Suprapubic skin (tissue), 4 donors: Measurements from ENCODE around the gene HECA. TPM values are rescaled to one million over a fixed set of nuclear protein-coding genes. Genes with fewer than 3 reads are reported as not detected.
"Not testable (repeated sequence)": the region's sequence is repeated elsewhere in the genome, so short reads cannot be mapped to it uniquely, and the experiment has no call there.

ENCODE experiments used
- DNase-seq, 2 donors: peaks; one replicate each; pipeline ENCODE4 v3.0.0-alpha.2; 2019; ENCODE audit warnings: low spot score in 2 of 2
- H3K27ac ChIP-seq: fragments of 200-600 bp; sonication (generic); one replicate; pipeline ENCODE4 v1.5.1; 2019
- H3K27me3 ChIP-seq: fragments of 200-600 bp; sonication (generic); one replicate; pipeline ENCODE4 v1.5.1; 2019
- H3K36me3 ChIP-seq: fragments of 200-600 bp; sonication (generic); one replicate; pipeline ENCODE4 v1.5.1; 2019
- H3K4me1 ChIP-seq: fragments of 200-600 bp; sonication (generic); one replicate; pipeline ENCODE4 v1.5.1; 2019
- H3K4me3 ChIP-seq: fragments of 200-600 bp; sonication (generic); one replicate; pipeline ENCODE4 v1.5.1; 2019; ENCODE audit warnings: mild to moderate bottlenecking
- H3K9me3 ChIP-seq: fragments of 200-600 bp; sonication (generic); one replicate; pipeline ENCODE4 v1.5.1; 2019
- CTCF ChIP-seq, 2 donors: fragments of 200-600 bp in 1 of 2; fragments of 450-650 bp in 1 of 2; sonication (generic) in 1 of 2; IDR thresholded peaks; one replicate each; pipeline ENCODE4 v1.5.1; 2016 to 2019; ENCODE audit warnings: antibody characterized with exemption in 2 of 2, mild to moderate bottlenecking in 1 of 2, moderate library complexity in 1 of 2
- EP300 ChIP-seq: sonication (generic); formaldehyde crosslinking; IDR thresholded peaks from one replicate; pipeline ENCODE4 v1.6.1; 2017; ENCODE audit warnings: antibody characterized with exemption
- POLR2A ChIP-seq, 2 donors: fragments of 450-650 bp; IDR thresholded peaks; one replicate each; pipeline ENCODE4 v1.6.1; 2017; ENCODE audit warnings: antibody characterized with exemption in 2 of 2, mild to moderate bottlenecking in 2 of 2, moderate library complexity in 2 of 2
- POLR2AphosphoS5 ChIP-seq, 3 donors: sonication (generic); formaldehyde crosslinking; IDR thresholded peaks; one replicate each; pipeline ENCODE4 v1.6.1; 2017; ENCODE audit warnings: antibody characterized with exemption in 3 of 3
- WGBS: methylation state at CpG from one replicate; pipeline ENCODE4 v1.1.5; 2018; 5-methylcytosine and 5-hydroxymethylcytosine counted together
- total RNA-seq, 4 donors: library from RNA; depleted of rRNA; stranded (reverse); fragments of >200 nt; gene quantifications; one replicate each; pipeline ENCODE4 v1.1.0, GENCODE V29; 2016

The HECA gene
- total RNA-seq, 4 donors from 2014 or later, result 56.7 to 101 (median 67.2) TPM

- no peaks in the 10 kb centered on the region for H3K27me3 ChIP-seq
- DNase-seq, result no peak
- H3K36me3 ChIP-seq, result no peaks in the 10 kb centered on the region
- H3K9me3 ChIP-seq, result peaks cover 5% of the 10 kb centered on the region
- 90% methylated on average over 1 of the region's 1 CpG for WGBS
- H3K27ac ChIP-seq, result no peak overlapping the region
- H3K4me1 ChIP-seq, result no peaks in the 10 kb centered on the region
- TF ChIP-seq EP300, result no peak
- TF ChIP-seq CTCF (IDR thresholded peaks at IDR 0.05), result no peak
- no peak for TF ChIP-seq POLR2AphosphoS5 (IDR thresholded peaks at IDR 0.05)
- TF ChIP-seq POLR2A (IDR thresholded peaks at IDR 0.05), result no peak
- H3K4me3 ChIP-seq, result no peak overlapping the region
These were observed 17.1 kb upstream of the HECA start for GRCh38 chr6:139117734-139118133.

- 82% methylated on average over 3 of the region's 3 CpGs for WGBS
- no peak overlapping the region for H3K4me3 ChIP-seq
- TF ChIP-seq CTCF (IDR thresholded peaks at IDR 0.05) (no peak), POLR2A (IDR thresholded peaks at IDR 0.05) (no peak), EP300 (no peak), POLR2AphosphoS5 (IDR thresholded peaks at IDR 0.05) (no peak)
- no peaks in the 10 kb centered on the region for H3K4me1 ChIP-seq
- no peak overlapping the region for H3K27ac ChIP-seq
- peaks cover 5% of the 10 kb centered on the region for H3K9me3 ChIP-seq
- H3K36me3 ChIP-seq, result no peaks in the 10 kb centered on the region
- H3K27me3 ChIP-seq, result no peaks in the 10 kb centered on the region
- no peak for DNase-seq
These were observed 15.3 kb upstream of the HECA start for GRCh38 chr6:139119552-139119951.

- H3K4me3 ChIP-seq, H3K9me3 ChIP-seq, DNase-seq, H3K27ac ChIP-seq, H3K36me3 ChIP-seq, H3K27me3 ChIP-seq: not testable (repeated sequence)
- peaks cover 12% of the 10 kb centered on the region for H3K4me1 ChIP-seq
- WGBS, result 99% methylated on average over 3 of the region's 3 CpGs
These were observed 12.1 kb upstream of the HECA start for GRCh38 chr6:139122823-139123222.

- H3K27me3 ChIP-seq, result no peaks in the 10 kb centered on the region
- no peaks in the 10 kb centered on the region for H3K9me3 ChIP-seq
- peak overlapping the region; percentile 2 for H3K27ac ChIP-seq
These were observed 9.8 kb upstream of the HECA start for GRCh38 chr6:139124887-139125672.

GRCh38 chr6:139126255-139126654 lies 8.6 kb upstream of the HECA start:
- Histone ChIP-seq H3K4me3 (no peak overlapping the region), H3K9me3 (no peaks in the 10 kb centered on the region), H3K4me1 (peaks cover 12% of the 10 kb centered on the region), H3K27ac (peak overlapping the region; percentile 2), H3K36me3 (no peaks in the 10 kb centered on the region), H3K27me3 (no peaks in the 10 kb centered on the region)
- TF ChIP-seq POLR2A (IDR thresholded peaks at IDR 0.05), result no peak
- TF ChIP-seq EP300, result no peak
- WGBS, result 17% methylated on average over 3 of the region's 3 CpGs
- no peak for DNase-seq

More at GRCh38 chr6:139124887-139125672, 9.8 kb upstream of the HECA start:
- Histone ChIP-seq H3K4me1 (peaks cover 12% of the 10 kb centered on the region), H3K4me3 (no peak overlapping the region), H3K36me3 (no peaks in the 10 kb centered on the region)
- TF ChIP-seq EP300 (no peak), CTCF (IDR thresholded peaks at IDR 0.05) (peak in 1 of 2 donors; percentile 29)
- WGBS, result 44% methylated on average over 8 of the region's 8 CpGs
- DNase-seq, result peak in 1 of 2 donors; percentile 75

GRCh38 chr6:139126931-139127330 lies 7.9 kb upstream of the HECA start:
- H3K27ac ChIP-seq, result no peak overlapping the region
- TF ChIP-seq EP300, result no peak
- no peak for TF ChIP-seq POLR2A (IDR thresholded peaks at IDR 0.05)
- no peak for TF ChIP-seq CTCF (IDR thresholded peaks at IDR 0.05)
- TF ChIP-seq POLR2AphosphoS5 (IDR thresholded peaks at IDR 0.05), result no peak

More at GRCh38 chr6:139126931-139127330, 7.9 kb upstream of the HECA start:
- 89% methylated on average over 4 of the region's 4 CpGs for WGBS
- DNase-seq, result no peak
- no peaks in the 10 kb centered on the region for H3K9me3 ChIP-seq
- no peaks in the 10 kb centered on the region for H3K27me3 ChIP-seq
- H3K4me3 ChIP-seq, result no peak overlapping the region
- peaks cover 16% of the 10 kb centered on the region for H3K4me1 ChIP-seq
- H3K36me3 ChIP-seq, result no peaks in the 10 kb centered on the region
